ENCODE data around the gene ARID1B. TPM values are rescaled to one million over a fixed set of nuclear protein-coding genes. Genes with fewer than 3 reads are reported as not detected.

The ARID1B gene
- total RNA-seq, 1 donor from 2014 or later: 47.3 TPM

DNA sequence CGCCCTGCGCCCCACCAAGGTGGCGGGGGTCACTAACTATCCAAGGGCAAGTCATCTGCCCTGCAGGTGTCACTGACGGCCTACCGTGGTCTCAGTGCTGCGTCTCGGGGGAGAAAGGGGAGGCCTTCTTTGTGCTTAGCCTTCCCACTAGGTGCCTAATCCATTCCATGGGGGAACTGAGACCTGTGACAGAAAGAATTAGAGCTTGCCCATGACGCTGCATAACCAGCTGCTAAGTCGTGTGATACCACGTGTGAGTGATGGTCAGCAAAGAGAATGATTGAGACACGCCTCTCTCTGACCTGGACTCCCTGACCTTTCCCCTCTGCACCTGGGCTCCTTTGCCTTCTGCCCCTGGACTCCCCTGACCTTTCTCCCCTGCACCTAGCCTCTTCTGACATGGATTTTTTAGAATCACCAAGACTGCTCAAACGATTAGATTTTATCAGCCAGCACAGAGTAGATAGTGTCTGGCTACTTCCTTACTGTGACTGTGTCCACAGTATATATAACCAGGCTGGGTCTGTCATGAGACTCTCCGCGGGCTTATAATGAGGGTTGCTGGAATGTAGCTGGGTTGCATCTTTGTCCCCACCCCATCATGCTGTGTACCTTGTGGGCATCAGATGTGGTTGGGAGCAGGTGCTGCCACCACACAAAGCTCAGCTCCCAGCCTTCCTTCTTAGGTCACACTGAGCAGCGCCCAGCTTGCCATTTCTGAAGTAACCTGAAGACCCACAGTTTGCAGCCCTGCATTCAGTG, 405.5 kb downstream of the ARID1B start:
- no peaks in the 10 kb centered on the region for H3K36me3 ChIP-seq (ENCODE audit: control insufficient read depth, insufficient read depth, low read length)
- TF ChIP-seq, protein P1, sequence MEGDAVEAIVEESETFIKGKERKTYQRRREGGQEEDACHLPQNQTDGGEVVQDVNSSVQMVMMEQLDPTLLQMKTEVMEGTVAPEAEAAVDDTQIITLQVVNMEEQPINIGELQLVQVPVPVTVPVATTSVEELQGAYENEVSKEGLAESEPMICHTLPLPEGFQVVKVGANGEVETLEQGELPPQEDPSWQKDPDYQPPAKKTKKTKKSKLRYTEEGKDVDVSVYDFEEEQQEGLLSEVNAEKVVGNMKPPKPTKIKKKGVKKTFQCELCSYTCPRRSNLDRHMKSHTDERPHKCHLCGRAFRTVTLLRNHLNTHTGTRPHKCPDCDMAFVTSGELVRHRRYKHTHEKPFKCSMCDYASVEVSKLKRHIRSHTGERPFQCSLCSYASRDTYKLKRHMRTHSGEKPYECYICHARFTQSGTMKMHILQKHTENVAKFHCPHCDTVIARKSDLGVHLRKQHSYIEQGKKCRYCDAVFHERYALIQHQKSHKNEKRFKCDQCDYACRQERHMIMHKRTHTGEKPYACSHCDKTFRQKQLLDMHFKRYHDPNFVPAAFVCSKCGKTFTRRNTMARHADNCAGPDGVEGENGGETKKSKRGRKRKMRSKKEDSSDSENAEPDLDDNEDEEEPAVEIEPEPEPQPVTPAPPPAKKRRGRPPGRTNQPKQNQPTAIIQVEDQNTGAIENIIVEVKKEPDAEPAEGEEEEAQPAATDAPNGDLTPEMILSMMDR (IDR thresholded peaks at IDR 0.05; ENCODE audit: insufficient read depth, low read length, poor library complexity, severe bottlenecking): no peak
- no peak for DNase-seq (ENCODE audit: low read depth)
- no peak overlapping the region for H3K4me3 ChIP-seq (ENCODE audit: low read depth, low read length)
- H3K27me3 ChIP-seq (ENCODE audit: control insufficient read depth, insufficient read depth, low read length): no peaks in the 10 kb centered on the region

DNA sequence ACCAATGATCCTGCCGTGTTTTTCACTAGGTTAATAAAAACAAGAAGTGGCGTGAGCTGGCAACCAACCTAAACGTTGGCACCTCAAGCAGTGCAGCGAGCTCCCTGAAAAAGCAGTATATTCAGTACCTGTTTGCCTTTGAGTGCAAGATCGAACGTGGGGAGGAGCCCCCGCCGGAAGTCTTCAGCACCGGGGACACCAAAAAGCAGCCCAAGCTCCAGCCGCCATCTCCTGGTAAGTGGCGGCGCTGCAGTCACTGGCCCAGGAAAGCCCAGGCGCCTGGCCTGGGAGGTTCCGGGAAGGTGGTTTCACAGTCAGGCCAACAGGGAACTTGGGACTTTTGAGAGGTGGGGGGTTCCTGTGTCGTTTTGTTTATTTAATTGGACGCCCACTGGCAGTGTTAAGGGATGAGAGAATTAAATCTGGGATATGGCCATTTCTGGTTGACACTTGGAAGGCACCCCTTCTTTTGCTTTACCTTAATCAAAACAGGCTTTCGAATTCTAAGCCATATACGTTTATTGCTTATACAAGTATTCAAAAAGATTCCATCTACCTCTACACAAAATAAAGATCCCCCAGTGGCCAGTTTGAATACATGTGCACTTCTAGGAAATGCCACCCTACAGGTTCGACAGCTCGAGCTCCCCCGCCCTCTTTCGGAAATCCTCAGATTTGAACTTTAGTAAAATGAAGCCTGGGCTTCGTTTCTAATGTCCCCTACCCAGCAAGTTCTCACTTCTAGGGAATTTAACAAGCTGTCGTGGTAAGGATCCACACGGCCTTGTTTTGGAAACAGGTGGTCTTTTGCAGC, 407.2 kb downstream of the ARID1B start:
- no peak for DNase-seq (ENCODE audit: low read depth)
- Histone ChIP-seq H3K27me3 (ENCODE audit: control insufficient read depth, insufficient read depth, low read length) (no peaks in the 10 kb centered on the region), H3K4me3 (ENCODE audit: low read depth, low read length) (no peak overlapping the region), H3K36me3 (ENCODE audit: control insufficient read depth, insufficient read depth, low read length) (no peaks in the 10 kb centered on the region)
- TF ChIP-seq, protein P1 (IDR thresholded peaks at IDR 0.05; ENCODE audit: insufficient read depth, low read length, poor library complexity, severe bottlenecking): peak; percentile 99

DNA sequence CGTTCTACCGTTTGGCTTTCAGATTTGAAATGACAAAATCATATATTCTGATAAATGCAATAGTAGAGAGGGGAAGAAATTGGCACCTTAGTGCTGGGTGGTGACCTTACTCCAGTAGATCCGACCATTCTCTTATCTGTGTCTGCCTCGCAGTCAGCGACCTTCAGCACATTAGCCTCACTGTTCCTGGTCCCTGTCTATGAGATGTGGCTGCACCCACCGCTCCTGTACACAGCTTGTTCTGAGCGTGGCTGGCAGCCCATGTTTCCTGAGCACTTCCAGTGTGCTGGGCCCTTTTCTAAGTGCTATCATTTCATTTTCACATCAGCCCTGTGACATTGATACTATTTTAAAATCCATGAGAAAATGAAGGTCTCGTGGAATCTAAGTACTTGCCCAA, 408.0 kb downstream of the ARID1B start:
- H3K27me3 ChIP-seq (ENCODE audit: control insufficient read depth, insufficient read depth, low read length): no peaks in the 10 kb centered on the region
- no peaks in the 10 kb centered on the region for H3K36me3 ChIP-seq (ENCODE audit: control insufficient read depth, insufficient read depth, low read length)
- no peak for DNase-seq (ENCODE audit: low read depth)
- no peak overlapping the region for H3K4me3 ChIP-seq (ENCODE audit: low read depth, low read length)
- TF ChIP-seq, protein P1 (IDR thresholded peaks at IDR 0.05; ENCODE audit: insufficient read depth, low read length, poor library complexity, severe bottlenecking): no peak

DNA sequence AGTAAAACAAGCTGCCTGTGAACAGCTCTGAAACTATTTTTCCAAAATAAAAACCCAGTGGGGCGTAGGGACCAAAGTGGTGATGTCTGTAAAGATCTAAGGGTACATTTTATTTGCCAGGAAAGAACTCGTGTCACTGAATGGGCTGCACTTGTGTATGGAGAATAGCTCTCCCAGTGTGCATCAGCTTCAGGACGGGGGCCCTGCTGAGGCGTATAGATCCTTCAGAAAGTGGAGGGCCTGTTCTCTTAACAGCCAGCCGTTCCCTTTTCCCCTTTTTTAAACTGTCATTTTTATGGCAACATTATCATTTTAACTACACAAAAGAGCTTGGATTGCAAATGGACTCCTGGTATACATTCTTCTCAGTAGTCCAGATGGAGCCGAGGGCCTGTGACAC, 408.8 kb downstream of the ARID1B start:
- no peak for DNase-seq (ENCODE audit: low read depth)
- Histone ChIP-seq H3K36me3 (ENCODE audit: control insufficient read depth, insufficient read depth, low read length) (no peaks in the 10 kb centered on the region), H3K4me3 (ENCODE audit: low read depth, low read length) (no peak overlapping the region), H3K27me3 (ENCODE audit: control insufficient read depth, insufficient read depth, low read length) (no peaks in the 10 kb centered on the region)
- TF ChIP-seq, protein P1 (IDR thresholded peaks at IDR 0.05; ENCODE audit: insufficient read depth, low read length, poor library complexity, severe bottlenecking): no peak

DNA sequence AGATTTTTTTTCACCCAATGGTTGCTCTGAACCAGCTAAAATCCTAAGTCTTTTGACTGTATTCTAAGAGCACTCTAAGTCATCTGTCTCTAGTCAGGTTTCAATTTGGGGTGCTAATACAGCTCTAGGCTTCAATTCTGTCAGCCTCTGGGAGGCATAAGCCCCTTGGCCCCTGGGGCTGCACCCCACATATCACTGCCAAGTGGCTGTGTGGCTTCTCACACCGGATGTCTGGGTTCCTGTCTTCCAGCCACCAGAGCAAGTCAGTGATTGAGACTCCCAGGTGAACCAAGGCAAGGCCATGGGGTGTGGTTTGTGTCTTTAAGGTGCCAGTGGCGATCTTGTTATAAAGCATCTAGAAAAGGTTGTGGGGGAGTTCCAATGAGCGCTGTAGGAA, 409.6 kb downstream of the ARID1B start:
- no peak overlapping the region for H3K4me3 ChIP-seq (ENCODE audit: low read depth, low read length)
- H3K36me3 ChIP-seq (ENCODE audit: control insufficient read depth, insufficient read depth, low read length): peaks cover 1% of the 10 kb centered on the region
- H3K27me3 ChIP-seq (ENCODE audit: control insufficient read depth, insufficient read depth, low read length): no peaks in the 10 kb centered on the region
- TF ChIP-seq, protein P1 (IDR thresholded peaks at IDR 0.05; ENCODE audit: insufficient read depth, low read length, poor library complexity, severe bottlenecking): no peak
- DNase-seq (ENCODE audit: low read depth): no peak
